ENCODE results near the gene PLEKHN1. TPM values are rescaled to one million over a fixed set of nuclear protein-coding genes. Genes with fewer than 3 reads are reported as not detected.
"Not testable (repeated sequence)": the region's sequence is repeated elsewhere in the genome, so short reads cannot be mapped to it uniquely, and the experiment has no call there.

The PLEKHN1 gene
- total RNA-seq, 2 donors from 2014 or later = 0.59 TPM; not detected in 1

DNA sequence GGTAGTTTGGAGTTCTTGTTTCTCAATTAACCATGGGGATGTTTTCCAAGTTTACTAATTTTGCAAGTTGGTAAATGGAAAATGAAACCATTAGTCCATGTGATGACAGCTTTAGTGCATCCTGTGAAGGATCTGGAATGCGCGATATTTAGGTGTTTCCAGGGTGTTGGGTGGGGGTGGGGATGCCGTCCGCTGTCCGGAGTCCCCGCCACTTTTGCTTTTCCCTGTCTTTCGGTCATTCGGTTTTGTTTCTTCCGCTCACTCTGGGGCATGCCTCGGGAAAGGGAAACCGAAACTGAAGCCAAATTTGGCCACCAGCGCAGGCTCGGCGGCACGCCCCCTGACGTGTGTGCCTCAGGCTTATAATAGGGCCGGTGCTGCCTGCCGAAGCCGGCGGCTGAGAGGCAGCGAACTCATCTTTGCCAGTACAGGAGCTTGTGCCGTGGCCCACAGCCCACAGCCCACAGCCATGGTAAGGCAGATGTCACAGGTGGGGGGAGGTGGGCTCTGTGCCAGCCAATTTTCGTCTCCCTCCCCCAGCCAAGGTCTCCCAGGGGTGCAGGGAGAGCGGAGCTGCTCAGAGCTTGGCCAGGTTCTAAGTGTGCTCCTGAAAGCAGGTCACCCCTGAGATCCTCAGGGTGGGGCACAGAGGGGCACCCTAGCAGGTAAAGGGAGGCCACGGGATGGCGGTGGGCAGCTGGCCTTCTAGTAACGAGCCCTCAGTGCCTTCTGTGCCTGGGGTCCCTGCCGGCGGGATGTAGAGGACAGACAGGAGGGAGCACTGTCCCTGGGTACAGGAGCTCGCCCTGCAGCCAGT lies 47.0 kb downstream of the PLEKHN1 start, which contains the start of gene ISG15:
ISG15 (plus strand) TSS at position 393 of the 817 bp plus-strand sequence; CDS start at position 470, 77 bp downstream.
- Histone ChIP-seq H3K4me1 (peaks cover 0 to 11% of the 10 kb centered on the region in 2 donors), H3K27ac (peak within 1 kb of the TSS; percentile 90 to 94), H3K27me3 (no peaks in the 10 kb centered on the region), H3K9me3 (no peaks in the 10 kb centered on the region), H3K4me3 (peak within 1 kb of the TSS; percentile 60 to 68), H3K36me3 (no peaks in the 10 kb centered on the region)
- TF ChIP-seq, protein P1, sequence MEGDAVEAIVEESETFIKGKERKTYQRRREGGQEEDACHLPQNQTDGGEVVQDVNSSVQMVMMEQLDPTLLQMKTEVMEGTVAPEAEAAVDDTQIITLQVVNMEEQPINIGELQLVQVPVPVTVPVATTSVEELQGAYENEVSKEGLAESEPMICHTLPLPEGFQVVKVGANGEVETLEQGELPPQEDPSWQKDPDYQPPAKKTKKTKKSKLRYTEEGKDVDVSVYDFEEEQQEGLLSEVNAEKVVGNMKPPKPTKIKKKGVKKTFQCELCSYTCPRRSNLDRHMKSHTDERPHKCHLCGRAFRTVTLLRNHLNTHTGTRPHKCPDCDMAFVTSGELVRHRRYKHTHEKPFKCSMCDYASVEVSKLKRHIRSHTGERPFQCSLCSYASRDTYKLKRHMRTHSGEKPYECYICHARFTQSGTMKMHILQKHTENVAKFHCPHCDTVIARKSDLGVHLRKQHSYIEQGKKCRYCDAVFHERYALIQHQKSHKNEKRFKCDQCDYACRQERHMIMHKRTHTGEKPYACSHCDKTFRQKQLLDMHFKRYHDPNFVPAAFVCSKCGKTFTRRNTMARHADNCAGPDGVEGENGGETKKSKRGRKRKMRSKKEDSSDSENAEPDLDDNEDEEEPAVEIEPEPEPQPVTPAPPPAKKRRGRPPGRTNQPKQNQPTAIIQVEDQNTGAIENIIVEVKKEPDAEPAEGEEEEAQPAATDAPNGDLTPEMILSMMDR (IDR thresholded peaks at IDR 0.05) = no peak
- DNase-seq (ENCODE audit: low spot score) = peak; percentile 96

DNA sequence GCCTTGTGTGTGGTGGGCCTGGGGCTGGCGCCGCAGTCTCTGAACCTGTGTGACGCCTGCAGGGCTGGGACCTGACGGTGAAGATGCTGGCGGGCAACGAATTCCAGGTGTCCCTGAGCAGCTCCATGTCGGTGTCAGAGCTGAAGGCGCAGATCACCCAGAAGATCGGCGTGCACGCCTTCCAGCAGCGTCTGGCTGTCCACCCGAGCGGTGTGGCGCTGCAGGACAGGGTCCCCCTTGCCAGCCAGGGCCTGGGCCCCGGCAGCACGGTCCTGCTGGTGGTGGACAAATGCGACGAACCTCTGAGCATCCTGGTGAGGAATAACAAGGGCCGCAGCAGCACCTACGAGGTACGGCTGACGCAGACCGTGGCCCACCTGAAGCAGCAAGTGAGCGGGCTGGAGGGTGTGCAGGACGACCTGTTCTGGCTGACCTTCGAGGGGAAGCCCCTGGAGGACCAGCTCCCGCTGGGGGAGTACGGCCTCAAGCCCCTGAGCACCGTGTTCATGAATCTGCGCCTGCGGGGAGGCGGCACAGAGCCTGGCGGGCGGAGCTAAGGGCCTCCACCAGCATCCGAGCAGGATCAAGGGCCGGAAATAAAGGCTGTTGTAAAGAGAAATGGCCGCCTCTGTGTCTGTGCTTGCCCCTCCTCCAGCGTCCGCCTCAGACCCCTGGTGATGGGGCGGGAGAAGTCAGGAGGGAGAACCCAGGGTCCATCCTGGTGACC lies 47.8 kb downstream of the PLEKHN1 start:
- Histone ChIP-seq H3K27me3 (no peaks in the 10 kb centered on the region), H3K36me3 (no peaks in the 10 kb centered on the region), H3K27ac (peak overlapping the region; percentile 90 to 94), H3K4me1 (peaks cover 0 to 15% of the 10 kb centered on the region in 2 donors), H3K4me3 (peak overlapping the region; percentile 60 to 68), H3K9me3 (no peaks in the 10 kb centered on the region)
- TF ChIP-seq, protein P1 (IDR thresholded peaks at IDR 0.05) = no peak
- DNase-seq (ENCODE audit: low spot score) = no peak

GRCh38 chr1:1014799-1015681 lies 48.8 kb downstream of the PLEKHN1 start:
- H3K4me3 ChIP-seq = peak overlapping the region in 1 of 2 donors; percentile 68
- H3K36me3 ChIP-seq = no peaks in the 10 kb centered on the region
- no peak for DNase-seq (ENCODE audit: low spot score)
- peaks cover 0 to 16% of the 10 kb centered on the region in 2 donors for H3K4me1 ChIP-seq
- no peaks in the 10 kb centered on the region for H3K27me3 ChIP-seq
- H3K9me3 ChIP-seq = no peaks in the 10 kb centered on the region
- peak overlapping the region; percentile 90 to 94 for H3K27ac ChIP-seq
- TF ChIP-seq, protein P1 (IDR thresholded peaks at IDR 0.05) = peak in 1 of 2 donors; percentile 45

DNA sequence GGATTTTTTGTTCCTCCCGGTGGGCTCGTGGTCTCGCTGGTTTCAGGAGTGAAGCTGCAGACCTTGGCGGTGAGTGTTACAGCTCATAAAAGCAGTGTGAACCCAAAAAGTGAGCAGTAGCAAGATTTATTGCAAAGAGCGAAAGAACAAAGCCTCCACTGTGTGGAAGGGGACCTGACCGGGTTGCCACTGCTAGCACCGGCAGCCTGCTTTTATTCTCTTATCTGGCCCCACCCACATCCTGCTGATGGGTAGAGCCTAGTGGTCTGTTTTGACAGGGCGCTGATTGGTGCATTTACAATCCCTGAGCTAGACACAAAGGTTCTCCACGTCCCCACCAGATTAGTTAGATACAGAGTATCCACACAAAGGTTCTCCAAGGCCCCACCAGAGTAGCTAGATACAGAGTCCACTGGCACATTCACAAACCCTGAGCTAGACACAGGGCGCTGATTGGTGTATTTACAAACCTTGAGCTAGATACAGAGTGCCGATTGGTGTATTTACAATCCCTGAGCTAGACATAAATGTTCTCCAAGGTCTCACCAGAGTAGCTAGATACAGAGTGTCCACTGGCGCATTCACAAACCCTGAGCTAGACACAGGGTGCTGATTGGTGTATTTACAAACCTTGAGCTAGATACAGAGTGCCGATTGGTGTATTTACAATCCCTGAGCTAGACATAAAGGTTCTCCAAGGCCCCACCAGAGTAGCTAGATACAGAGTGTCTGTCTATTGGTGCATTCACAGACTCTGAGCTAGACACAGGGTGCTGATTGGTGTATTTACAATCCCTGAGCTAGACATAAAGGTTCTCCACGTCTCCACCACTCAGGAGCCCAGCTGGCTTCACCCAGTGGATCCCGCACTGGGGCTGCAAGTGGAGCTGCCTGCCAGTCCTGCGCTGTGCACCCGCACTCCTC lies 51.4 kb downstream of the PLEKHN1 start:
- H3K36me3 ChIP-seq; H3K9me3 ChIP-seq; H3K27me3 ChIP-seq; DNase-seq (ENCODE audit: low spot score); H3K27ac ChIP-seq; H3K4me3 ChIP-seq: not testable (repeated sequence)
- peaks cover 0 to 31% of the 10 kb centered on the region in 2 donors for H3K4me1 ChIP-seq

DNA sequence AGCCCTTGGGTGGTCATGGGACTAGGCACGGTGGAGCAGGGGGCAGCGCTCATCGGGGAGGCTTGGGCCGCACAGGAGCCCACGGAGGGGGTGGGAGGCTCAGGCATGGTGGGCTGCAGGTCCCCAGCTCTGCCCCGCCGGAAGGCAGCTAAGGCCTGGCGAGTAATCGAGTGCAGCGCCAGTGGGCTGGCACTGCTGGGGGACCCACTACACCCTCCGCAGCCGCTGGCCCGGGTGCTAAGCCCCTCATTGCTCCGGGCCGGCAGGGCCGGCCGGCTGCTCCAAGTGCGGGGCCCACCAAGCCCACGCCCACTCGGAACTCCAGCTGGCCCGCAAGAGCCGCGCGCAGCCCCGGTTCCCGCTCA lies 52.0 kb downstream of the PLEKHN1 start:
- H3K9me3 ChIP-seq; H3K27ac ChIP-seq; H3K4me3 ChIP-seq; H3K36me3 ChIP-seq; H3K27me3 ChIP-seq; DNase-seq (ENCODE audit: low spot score): not testable (repeated sequence)
- H3K4me1 ChIP-seq = peaks cover 0 to 32% of the 10 kb centered on the region in 2 donors
